ENCODE measurements around the gene CCSAP. TPM values are rescaled to one million over a fixed set of nuclear protein-coding genes. Genes with fewer than 3 reads are reported as not detected.

The CCSAP gene
- total RNA-seq, 1 donor from 2014 or later: 3.4 TPM

DNA sequence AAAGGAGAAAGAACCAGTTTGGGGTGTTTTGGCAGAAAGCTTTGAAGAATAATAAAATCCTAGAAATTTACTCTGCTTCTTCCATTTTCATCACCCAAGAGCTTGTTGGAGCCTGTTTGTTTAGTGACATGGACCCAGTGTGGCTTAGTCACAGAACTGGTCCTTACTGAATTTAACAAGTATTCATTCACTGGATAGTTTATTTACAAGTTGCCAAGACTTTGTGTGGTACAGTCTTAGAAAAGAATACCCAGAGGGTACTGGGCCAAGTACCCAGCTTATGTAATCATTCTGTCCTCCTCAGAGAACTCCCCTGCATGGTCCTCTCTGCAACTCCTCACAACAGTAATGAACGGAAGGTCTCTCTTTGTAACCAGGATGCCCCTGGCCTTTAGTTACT is 55.6 kb downstream of the CCSAP start:
- no peak for DNase-seq (ENCODE audit: low read depth in 2 of 2)

DNA sequence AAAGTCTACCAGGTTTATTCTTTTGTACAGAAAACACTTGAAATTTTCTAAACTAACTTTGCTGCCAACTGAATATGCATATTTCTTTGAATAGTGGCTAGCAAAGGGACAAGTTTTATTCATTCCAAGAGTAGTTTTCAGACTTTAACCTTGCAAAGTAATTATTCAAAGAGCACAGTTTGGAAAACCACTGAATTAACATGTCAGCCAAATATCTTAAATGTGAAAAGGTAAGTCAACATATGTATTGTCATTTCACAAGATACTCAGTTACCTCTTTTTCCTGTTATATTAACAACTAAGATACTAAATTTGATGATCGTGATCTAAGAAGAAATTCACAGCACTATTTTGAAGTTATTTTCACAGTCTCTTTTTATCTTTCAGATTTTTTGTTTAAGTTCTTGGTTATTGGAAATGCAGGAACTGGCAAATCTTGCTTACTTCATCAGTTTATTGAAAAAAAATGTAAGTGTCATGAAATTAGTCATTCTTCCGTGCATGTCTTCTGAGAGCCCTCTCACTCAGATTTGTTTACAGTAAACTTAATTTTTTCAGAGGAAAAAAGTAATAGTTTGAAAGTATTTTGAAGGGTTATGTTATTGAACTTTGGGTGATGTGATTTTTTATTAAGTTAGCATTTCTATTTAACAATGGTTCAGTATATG is 56.6 kb downstream of the CCSAP start:
- DNase-seq (ENCODE audit: low read depth in 2 of 2): peak in 1 of 2 donors; percentile 44

DNA sequence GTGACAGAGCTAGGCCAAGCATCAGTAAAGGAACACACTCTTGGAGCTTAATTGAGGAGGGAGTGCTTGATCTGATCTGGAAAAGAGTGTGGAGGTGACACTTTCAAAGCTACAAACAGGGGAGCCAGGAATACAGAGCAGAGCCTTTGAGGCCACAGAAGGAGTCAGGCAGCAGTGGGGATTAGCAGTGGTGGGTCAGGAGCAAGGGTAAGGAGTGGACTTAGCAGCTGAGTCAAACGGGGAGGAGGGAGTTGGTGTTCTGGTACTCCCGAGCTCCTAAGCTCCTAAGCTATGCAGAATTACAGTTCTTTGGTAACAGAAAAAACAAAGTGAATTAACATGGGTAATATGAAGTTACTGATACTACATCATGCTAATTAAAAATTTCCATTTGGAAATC is 57.4 kb downstream of the CCSAP start:
- DNase-seq (ENCODE audit: low read depth in 2 of 2): no peak

DNA sequence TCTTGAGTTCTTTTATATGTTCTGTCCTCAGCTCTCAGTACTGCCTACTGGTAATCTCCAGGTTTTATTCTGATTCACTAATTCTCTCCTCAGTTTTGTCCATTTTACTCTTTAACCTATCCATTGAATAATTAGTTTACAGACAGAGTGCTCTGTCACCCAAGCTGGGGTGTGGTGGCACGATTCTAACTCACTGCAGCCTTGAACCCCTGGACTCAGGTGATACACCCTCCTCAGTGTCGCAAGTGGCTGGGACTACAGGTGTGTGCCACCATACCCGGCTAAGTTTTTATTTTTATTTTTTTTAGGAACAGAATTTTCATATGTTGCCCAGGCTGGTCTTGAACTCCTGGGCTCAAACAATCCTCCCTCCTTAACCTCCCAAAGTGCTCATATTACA is 58.0 kb downstream of the CCSAP start:
- DNase-seq (ENCODE audit: low read depth in 2 of 2): no peak

DNA sequence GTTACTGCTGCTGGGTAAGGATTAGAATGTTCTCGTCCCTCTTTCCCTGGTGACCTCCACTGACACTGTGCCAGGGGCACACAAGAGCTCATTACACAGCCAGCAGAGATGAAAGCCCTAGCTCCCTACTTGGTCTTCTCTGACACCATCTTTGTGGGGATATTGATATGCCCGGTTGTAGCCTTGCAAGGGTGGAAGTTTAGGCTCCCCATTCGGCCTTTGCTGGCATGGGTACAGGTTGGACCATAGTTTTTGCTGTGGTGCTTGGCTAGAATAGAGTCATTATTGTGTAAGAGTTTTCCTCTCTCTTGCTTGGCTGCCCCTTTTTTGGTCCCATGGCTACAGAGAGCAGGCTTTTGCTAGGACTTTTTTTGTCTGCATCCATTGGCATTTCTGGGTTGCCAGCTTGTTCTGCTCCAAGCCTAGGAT is 59.6 kb downstream of the CCSAP start:
- no peak for DNase-seq (ENCODE audit: low read depth in 2 of 2)

DNA sequence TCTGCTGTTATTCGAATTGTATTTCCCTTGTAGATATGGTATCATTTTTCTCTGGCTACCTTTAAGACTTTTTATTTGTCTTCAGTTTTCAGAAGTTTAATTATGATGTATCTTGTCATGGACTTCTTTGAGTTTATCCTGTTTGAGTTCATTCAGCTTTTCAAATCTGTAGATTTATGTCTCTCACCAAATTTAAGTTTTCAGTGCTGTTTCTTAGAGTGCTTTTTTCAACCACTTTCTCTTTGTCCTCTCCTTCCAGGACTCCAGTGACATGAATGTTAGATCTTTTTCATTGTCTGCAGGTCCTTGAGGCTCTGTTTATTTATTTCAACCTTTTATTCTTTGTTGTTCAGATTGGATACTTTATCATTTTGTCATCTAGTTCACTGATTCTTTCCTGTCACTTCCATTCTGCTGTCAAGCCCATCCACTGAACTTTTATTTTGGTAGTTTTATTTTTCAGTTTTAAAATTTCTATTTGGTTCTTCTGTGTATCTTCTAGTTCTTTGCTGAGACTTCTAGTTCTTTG is 60.5 kb downstream of the CCSAP start:
- no peak for DNase-seq (ENCODE audit: low read depth in 2 of 2)

DNA sequence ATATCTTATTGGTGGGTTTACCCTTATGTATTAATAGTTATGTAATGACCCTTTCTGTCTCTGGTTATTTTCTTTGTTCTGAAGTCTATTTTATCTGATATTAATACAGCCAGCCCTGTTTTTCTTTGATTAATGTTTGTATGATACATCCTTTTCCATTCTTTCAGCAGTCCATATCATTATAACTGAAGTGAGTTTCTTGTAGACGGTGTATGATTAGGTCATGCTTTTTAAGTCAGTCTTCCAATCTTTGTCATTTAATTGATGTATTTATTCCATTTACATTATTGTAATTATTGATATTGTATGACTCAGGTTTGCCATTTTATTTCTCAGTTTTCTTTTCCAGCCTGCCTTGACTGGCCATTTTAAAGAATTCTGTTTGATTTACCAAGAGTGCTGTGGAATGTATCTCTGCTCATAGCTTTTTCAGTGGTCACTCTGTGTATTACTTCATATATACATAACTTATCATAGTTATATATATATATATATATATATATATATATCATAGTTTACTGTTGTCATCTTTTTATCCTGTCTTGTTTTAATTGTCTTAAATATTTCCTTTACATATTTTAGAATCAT is 61.4 kb downstream of the CCSAP start:
- DNase-seq (ENCODE audit: low read depth in 2 of 2): no peak

DNA sequence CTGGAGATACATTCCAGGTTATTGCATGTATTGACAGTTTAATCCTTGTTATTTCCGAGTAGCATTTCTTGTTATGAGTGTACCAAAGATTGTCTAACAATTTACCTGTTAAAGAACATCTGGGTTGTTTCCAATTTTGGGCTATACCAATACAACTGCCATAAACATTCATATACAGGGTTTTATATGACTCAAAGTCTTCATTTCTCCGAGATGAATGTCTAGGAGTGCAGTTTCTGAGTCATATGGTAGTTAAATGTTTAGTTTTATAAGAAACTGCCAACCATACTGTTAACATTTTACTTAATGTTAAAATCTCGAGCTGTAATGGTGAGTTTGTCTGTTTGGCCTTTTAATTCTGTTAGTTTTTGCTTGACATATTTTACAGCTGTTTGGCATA is 61.9 kb downstream of the CCSAP start:
- no peak for DNase-seq (ENCODE audit: low read depth in 2 of 2)

DNA sequence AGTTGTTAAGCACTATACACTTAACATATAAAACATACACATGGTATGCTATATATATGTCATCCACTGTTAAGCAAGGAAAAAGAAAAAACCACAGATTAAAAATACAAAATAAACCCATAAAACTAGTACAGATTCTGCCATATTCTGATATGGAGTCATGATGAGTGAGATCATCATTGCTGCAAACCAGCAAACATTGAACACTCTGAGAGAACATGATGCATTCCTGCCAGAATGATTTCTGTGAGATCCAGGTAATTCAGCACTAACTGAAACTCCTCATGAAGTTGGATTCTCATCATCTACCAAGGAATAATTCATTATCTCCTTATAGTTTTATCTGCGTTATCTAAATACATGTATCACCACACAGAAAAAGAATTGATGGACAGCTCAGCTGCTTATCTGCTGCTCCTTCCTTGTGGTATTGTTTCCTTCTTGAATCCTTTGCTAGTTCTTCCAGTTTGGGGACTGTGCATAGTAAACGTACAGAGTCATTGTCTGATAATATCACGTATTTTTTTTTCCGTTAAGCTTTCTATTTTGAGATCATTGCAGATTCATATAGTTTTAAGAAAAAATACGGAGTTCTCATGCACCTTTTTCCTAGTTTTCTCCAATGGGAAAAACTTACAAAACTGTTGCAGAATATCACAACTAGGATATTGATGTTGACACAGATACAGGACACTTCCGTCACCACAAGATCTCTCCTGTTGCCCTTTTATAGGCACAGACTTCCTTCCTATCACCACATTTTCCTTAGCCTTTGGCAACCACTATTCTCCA is 62.6 kb downstream of the CCSAP start:
- no peak for DNase-seq (ENCODE audit: low read depth in 2 of 2)

DNA sequence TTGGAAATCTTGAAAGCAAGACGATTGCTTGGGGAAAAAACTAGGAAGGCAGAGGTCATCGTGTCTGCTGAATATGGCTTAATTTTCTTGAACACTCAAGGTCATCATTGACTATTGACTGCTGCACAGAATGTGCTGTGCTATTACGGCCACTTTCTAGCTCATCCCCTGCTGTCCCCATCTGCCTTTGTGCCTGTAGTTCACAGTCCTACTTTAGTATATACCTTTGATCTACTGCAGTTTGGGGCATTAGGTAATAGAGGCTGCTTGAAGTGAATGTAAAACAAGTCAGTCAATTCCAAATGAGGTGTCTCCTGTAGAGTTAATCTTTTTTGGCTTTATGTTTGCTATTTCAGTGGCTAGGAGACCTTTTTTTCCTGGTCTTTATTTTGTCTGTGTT is 63.6 kb downstream of the CCSAP start:
- DNase-seq (ENCODE audit: low read depth in 2 of 2): no peak

DNA sequence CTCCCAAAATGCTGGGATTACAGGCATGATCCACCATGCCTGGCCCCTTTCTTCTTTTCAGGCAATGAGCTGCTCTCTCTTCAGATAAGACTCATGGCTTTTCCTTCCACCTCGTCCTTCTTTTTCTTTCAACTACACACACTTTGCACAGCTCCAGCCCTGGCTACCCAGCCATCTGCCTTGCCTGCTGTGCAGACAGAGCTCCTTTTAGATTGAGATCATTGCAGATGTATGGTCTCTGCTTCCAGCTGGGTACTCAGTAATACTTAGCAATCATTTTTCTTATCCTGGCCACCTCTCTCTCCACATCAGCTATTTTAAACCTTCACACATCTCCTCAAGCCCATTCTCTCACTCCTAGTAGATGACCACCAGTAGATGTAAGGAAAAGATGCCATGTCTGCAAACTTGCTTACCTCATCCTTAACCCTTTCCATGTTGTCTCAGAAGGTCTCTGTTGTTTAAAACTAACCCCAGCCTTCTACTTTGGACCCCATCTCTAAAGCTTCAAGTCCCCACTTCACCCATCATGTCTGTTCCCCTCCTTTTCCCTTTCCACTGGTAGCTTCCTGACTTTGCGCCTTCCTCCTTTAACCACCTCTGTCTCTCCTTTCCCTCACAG is 64.6 kb downstream of the CCSAP start:
- no peak for DNase-seq (ENCODE audit: low read depth in 2 of 2)

DNA sequence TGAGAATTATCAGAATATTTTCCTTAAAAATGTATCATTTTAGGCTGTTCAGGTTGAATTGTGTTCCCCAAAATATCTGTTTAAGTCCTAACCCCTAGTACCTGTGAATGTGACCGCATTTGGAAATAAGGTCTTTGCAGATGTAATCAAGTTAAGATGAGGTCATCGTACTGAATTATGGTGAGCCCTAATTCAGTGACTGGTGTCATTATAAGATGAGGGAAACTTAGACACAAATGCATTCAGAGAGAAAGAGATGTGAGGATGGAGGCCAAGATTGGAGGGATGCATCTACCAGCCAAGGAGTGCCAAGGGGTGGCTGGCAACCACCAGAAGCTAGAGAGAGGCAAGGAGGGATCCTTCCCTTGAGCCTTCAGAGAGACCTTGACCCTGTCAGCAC is 67.8 kb downstream of the CCSAP start:
- DNase-seq (ENCODE audit: low read depth in 2 of 2): no peak

DNA sequence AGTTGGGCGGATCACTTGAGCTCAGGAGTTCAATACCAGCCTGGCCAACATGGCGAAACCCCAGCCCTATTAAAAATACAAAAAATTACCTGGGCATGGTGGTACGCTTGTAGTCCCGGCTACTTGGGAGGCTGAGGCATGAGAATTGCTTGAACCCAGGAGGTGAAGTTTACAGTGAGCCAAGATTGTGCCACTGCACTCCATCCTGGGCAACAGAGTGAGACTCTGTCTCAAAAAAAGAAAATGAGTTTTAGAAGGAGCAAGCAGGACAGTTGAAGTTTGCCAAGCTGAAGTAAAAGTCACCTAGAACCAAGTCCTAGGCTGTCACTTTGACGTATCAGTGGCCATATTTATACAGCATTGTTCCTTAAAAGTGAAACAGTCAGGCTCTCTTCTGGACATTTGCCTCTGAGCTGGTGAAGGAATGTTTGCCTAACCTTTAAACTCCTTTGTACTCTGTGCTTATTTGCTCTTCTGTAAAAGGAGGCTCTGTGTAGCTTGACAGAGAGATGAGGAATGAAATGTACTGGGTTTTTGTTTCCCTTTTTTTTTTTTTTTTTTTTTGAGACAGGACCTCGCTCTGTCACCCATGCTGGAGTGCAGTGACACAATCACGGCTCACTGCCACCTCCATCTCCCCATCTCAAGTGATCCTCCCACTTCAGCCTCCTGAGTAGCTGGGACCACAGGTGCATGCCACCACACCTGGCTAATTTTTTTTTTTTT is 69.2 kb downstream of the CCSAP start:
- peak; percentile 28 to 30 for DNase-seq (ENCODE audit: low read depth in 2 of 2)

DNA sequence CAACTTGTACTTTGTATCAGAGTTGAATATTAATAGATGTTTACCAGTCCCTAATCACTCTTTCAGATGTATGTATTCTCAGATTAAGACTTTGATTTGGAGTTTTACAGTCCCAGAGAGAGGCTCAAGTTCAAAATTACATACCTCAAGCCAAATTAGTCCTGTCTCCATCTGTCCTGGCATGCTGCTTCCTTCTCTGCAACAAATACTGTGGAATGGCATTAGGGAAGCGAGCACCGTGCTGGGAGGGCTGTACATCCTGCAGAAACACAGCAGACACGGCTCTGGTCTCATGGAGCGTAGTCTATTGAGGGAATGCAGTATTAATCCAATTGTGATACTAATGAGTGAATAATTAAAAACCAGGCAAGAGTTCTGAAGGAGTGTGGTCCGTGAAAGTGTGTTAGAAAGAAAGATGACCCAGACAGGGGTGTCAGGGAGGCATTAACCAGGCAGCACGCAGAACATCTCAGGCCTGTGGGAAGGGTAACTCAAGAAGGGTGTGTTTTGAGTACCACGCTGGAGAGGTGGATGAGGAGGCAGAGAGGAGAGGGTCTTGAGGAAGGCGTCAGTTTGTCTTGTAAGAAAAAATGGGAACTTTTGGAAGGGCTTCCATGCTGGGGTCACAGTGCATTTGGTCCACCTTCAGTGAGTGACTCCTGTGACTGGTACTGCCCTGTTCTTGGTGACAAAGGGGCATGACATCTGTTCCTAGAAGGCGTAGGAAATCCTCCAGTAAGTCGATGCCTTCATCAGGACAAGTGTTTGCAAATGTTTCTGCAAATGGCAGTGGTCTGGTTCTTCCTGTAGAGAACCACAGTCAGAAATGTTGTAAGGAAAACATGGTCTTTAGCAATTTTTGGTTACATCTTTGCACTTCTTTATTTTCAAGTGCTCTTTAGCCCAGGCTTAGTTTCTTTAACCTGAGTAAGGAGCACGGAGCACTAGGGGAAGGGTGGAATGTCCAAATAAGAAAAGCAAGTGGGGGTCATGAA is 70.4 kb downstream of the CCSAP start:
- DNase-seq (ENCODE audit: low read depth in 2 of 2): peak; percentile 29

DNA sequence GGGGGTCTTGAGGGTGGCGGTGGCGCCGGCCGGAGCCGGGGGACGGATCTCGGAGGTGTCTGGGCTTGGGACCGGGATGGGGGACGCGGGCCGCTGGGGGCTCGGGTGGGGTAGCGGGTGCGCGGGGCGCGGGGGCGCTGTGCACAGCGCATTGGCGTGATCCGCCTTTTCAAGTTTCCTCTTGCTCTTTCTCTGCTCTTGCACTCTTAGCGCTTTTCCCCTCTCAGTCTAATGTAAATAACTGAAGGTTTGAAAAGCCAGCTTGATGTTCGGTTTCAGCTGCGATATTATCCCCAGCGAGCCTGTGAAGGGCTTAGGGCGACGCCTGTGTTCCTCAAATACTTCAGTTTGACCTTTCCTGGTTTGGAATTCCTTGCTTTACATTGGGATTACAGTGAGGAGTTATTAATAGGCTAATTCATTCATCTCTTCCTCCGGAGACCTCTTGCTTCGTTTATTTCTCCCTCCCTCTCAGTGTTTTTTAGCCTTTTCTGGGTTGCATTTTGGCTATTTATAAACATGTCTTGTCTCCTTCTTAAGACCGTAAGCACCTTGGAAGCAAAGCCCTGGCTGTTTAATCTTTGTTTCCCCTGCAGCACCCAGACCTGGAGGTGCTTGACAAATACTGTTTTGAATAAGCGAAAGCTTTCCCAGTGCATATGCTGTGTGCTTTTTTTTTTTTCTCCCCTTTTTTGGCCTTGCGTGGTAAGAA is 71.2 kb downstream of the CCSAP start:
- DNase-seq (ENCODE audit: low read depth in 2 of 2): peak; percentile 27 to 29
